CD4-positive, alpha-beta T cell treated with Interleukin-6 for 4 hours (primary cell): ENCODE measurements around the gene ABCB1.
A peak's percentile ranks its signal among the peaks of the same experiment; 100 is the strongest.

Experiments used
- DNase-seq: peaks from one replicate; pipeline ENCODE4 v3.0.0-alpha.2; 2020; ENCODE audit warnings: mixed read lengths

The ABCB1 gene

GRCh38 chr7:87600130-87601124, at the start of gene ABCB1:
Gene ABCB1, minus strand, starts transcription at chr7:87600884. Its CDS starts 700 bp downstream, at chr7:87600184.
- peak; percentile 70 for DNase-seq

- no peak for DNase-seq
Observed at GRCh38 chr7:87648316-87648715, 47.6 kb upstream of the ABCB1 start.

- no peak for DNase-seq
Observed at GRCh38 chr7:87645446-87645845, 44.8 kb upstream of the ABCB1 start.

- DNase-seq: no peak
Observed at GRCh38 chr7:87635921-87636320, 35.2 kb upstream of the ABCB1 start.

- DNase-seq: peak; percentile 38
Observed at GRCh38 chr7:87628780-87629569, 28.3 kb upstream of the ABCB1 start.

GRCh38 chr7:87627634-87627994, 26.9 kb upstream of the ABCB1 start:
- no peak for DNase-seq

- no peak for DNase-seq
Observed at GRCh38 chr7:87625101-87625500, 24.4 kb upstream of the ABCB1 start.

- DNase-seq: no peak
Observed at GRCh38 chr7:87624628-87625027, 23.9 kb upstream of the ABCB1 start.

GRCh38 chr7:87615197-87615596, 14.5 kb upstream of the ABCB1 start:
- no peak for DNase-seq

- DNase-seq: no peak
Observed at GRCh38 chr7:87609916-87610315, 9.2 kb upstream of the ABCB1 start.

GRCh38 chr7:87608431-87608830, 7.7 kb upstream of the ABCB1 start:
- DNase-seq: no peak

- no peak for DNase-seq
Observed at GRCh38 chr7:87604264-87604663, 3.6 kb upstream of the ABCB1 start.

- peak; percentile 54 for DNase-seq
Observed at GRCh38 chr7:87599336-87599735, 1.3 kb downstream of the ABCB1 start.

GRCh38 chr7:87598234-87599009, 2.3 kb downstream of the ABCB1 start:
- no peak for DNase-seq

- no peak for DNase-seq
Observed at GRCh38 chr7:87596696-87597095, 4.0 kb downstream of the ABCB1 start.

GRCh38 chr7:87596136-87596535, 4.5 kb downstream of the ABCB1 start:
- no peak for DNase-seq

- no peak for DNase-seq
Observed at GRCh38 chr7:87592300-87592699, 8.4 kb downstream of the ABCB1 start.

- DNase-seq: no peak
Observed at GRCh38 chr7:87591211-87591610, 9.5 kb downstream of the ABCB1 start.

- DNase-seq: no peak
Observed at GRCh38 chr7:87590578-87590977, 10.1 kb downstream of the ABCB1 start.

- no peak for DNase-seq
Observed at GRCh38 chr7:87589631-87590030, 11.1 kb downstream of the ABCB1 start.

GRCh38 chr7:87581723-87582122, 19.0 kb downstream of the ABCB1 start:
- no peak for DNase-seq

- DNase-seq: no peak
Observed at GRCh38 chr7:87580636-87581035, 20.0 kb downstream of the ABCB1 start.

GRCh38 chr7:87575521-87575920, 25.2 kb downstream of the ABCB1 start:
- no peak for DNase-seq
